Smooth muscle cell (in vitro differentiated cells): ENCODE data around the gene ENOSF1. TPM values are rescaled to one million over a fixed set of nuclear protein-coding genes. Genes with fewer than 3 reads are reported as not detected.

Source experiments
- DNase-seq: peaks from one replicate; lab custom pipeline; 2025; ENCODE audit not compliant: unreplicated experiment; lab: John Stamatoyannopoulos, UW
- H2AFZ ChIP-seq: fragments of 200-600 bp; sonication (generic); 2 replicates; pipeline ENCODE4 v1.6.0; 2016; ENCODE audit warnings: antibody characterized with exemption, low read depth, mild to moderate bottlenecking
- H3F3A ChIP-seq: fragments of 200-600 bp; sonication (generic); 2 replicates; pipeline ENCODE4 v1.6.0; 2017; ENCODE audit warnings: antibody characterized with exemption, low read depth
- H3K27ac ChIP-seq: fragments of 200-600 bp; sonication (generic); 2 replicates; pipeline ENCODE4 v1.5.1; 2016; ENCODE audit warnings: low read depth, mild to moderate bottlenecking
- H3K27me3 ChIP-seq: fragments of 200-600 bp; sonication (generic); 2 replicates; pipeline ENCODE4 v1.6.1; 2016; ENCODE audit warnings: low read depth, mild to moderate bottlenecking
- H3K36me3 ChIP-seq: fragments of 200-600 bp; sonication (generic); 2 replicates; pipeline ENCODE4 v1.5.1; 2016; ENCODE audit warnings: low read depth
- H3K4me1 ChIP-seq: fragments of 200-600 bp; sonication (generic); 2 replicates; pipeline ENCODE4 v1.5.1; 2016; ENCODE audit warnings: low read depth
- H3K4me2 ChIP-seq: fragments of 200-600 bp; sonication (generic); 2 replicates; pipeline ENCODE4 v1.6.0; 2016; ENCODE audit warnings: mild to moderate bottlenecking
- H3K4me3 ChIP-seq: fragments of 200-600 bp; sonication (generic); 2 replicates; pipeline ENCODE4 v1.5.1; 2016; ENCODE audit warnings: mild to moderate bottlenecking
- H3K79me2 ChIP-seq: fragments of 200-600 bp; sonication (generic); 2 replicates; pipeline ENCODE4 v1.6.0; 2016; ENCODE audit warnings: low read depth, mild to moderate bottlenecking
- H3K9ac ChIP-seq: fragments of 200-600 bp; sonication (generic); 2 replicates; pipeline ENCODE4 v1.6.0; 2016; ENCODE audit warnings: low read depth
- H3K9me3 ChIP-seq: fragments of 200-600 bp; sonication (generic); replicated peaks from 2 replicates; pipeline ENCODE4 v1.5.1; 2016; ENCODE audit warnings: low read depth
- H4K20me1 ChIP-seq: fragments of 200-600 bp; sonication (generic); 2 replicates; pipeline ENCODE4 v1.6.0; 2016; ENCODE audit warnings: low read depth
- WGBS: methylation state at CpG from one replicate; pipeline ENCODE4 v1.1.7; 2016; ENCODE audit warnings: low lambda C conversion rate; 5-methylcytosine and 5-hydroxymethylcytosine counted together
- polyA plus RNA-seq: library from polyadenylated mRNA; unstranded; fragments of >200 nt; fragmentation: Nextera tagmentation; extraction: Ambion mirVana; gene quantifications from 2 replicates; pipeline ENCODE4 v1.2.1, GENCODE V29; 2016
- total RNA-seq: library from RNA; depleted of rRNA; stranded (reverse); fragments of >200 nt; gene quantifications from 2 replicates; pipeline ENCODE4 v1.2.3, GENCODE V29; 2014
- TF ChIP-seq, protein P1 (sequence below): fragments of 200-600 bp; sonication (generic); IDR thresholded peaks from 2 replicates; pipeline ENCODE4 v1.5.1; 2017; ENCODE audit warnings: borderline replicate concordance, mild to moderate bottlenecking, antibody characterized with exemption; ENCODE audit not compliant: insufficient read depth, poor library complexity, severe bottlenecking

Gene ENOSF1
- total and polyA plus RNA-seq, 2 experiments from 2014 or later, result 6.6 to 12.4 TPM

DNA sequence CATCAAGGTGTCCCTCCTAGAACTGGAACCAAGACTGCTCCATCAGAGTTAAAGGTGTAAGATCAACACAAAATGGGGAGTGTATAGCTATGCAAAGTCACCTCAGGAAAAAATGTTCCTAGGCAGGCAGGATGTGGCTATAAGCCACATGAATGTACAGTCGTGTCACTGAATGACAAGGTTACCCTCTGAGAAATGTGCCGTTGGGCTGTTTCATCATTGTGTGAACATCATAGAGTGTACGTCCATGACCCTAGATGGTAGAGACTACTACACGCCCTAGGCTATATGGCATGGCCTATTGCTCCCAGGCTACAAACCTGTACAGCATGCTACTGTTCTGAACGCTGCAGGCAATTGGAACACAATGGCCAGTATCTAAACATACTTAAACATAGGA is 30.4 kb downstream of the ENOSF1 start:
- DNase-seq, result no peak
- H3K36me3 ChIP-seq, result no peaks in the 10 kb centered on the region
- no peak overlapping the region for H3K4me3 ChIP-seq
- peaks cover 15% of the 10 kb centered on the region for H3K4me1 ChIP-seq
- H3K4me2 ChIP-seq, result no peak overlapping the region
- no peak overlapping the region for H2AFZ ChIP-seq
- TF ChIP-seq, protein P1, sequence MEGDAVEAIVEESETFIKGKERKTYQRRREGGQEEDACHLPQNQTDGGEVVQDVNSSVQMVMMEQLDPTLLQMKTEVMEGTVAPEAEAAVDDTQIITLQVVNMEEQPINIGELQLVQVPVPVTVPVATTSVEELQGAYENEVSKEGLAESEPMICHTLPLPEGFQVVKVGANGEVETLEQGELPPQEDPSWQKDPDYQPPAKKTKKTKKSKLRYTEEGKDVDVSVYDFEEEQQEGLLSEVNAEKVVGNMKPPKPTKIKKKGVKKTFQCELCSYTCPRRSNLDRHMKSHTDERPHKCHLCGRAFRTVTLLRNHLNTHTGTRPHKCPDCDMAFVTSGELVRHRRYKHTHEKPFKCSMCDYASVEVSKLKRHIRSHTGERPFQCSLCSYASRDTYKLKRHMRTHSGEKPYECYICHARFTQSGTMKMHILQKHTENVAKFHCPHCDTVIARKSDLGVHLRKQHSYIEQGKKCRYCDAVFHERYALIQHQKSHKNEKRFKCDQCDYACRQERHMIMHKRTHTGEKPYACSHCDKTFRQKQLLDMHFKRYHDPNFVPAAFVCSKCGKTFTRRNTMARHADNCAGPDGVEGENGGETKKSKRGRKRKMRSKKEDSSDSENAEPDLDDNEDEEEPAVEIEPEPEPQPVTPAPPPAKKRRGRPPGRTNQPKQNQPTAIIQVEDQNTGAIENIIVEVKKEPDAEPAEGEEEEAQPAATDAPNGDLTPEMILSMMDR, result no peak
- H4K20me1 ChIP-seq, result no peaks in the 10 kb centered on the region
- H3K9me3 ChIP-seq, result no peaks in the 10 kb centered on the region
- H3K27me3 ChIP-seq, result no peaks in the 10 kb centered on the region
- no peaks in the 10 kb centered on the region for H3F3A ChIP-seq
- 97% methylated on average over 5 of the region's 5 CpGs for WGBS
- H3K9ac ChIP-seq, result no peak overlapping the region
- H3K79me2 ChIP-seq, result no peaks in the 10 kb centered on the region
- no peak overlapping the region for H3K27ac ChIP-seq

DNA sequence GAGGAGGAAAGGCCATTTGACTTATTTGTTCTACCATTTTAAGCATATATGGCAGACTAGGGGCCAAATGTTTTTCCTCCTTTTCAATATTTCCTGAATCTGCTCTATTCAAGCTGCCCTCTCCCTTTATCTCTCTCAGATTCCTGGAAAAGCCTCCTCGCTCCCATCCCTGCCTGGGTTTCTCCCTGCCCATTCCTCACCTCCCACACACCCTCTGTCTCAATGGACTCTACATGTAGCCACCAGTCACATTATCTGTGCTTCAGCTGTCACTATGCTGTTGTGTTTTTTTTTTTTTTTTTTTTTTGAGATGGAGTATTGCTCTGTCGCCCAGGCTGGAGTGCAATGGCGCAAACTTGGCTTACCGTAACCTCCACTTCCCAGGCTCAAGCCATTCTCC is 32.0 kb downstream of the ENOSF1 start:
- Histone ChIP-seq H3F3A (no peaks in the 10 kb centered on the region), H3K4me3 (no peak overlapping the region)

DNA sequence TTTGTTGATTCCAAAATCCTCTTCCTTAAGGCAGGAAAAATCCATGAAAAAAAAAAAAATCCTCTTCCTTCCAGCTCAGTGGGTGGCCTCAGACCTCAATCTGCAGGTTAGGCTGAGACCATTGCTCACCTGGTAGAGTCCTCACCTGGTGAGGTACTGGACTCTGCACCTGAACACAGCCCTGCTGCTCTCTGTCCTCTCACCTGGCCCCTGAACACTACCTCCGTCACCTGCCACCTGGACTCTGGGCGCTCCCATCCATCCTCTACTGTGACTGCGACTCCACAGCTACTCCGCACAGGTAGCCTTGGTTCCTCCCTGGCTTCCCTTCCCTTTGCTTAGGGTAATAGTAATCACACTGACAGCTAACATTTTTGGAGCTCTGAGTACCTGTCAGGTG is 32.9 kb downstream of the ENOSF1 start:
- 97% methylated on average over 4 of the region's 4 CpGs for WGBS
- no peak overlapping the region for H3K4me2 ChIP-seq

More for the DNA sequence above, 32.0 kb downstream of the ENOSF1 start:
- TF ChIP-seq, protein P1, result no peak
- Histone ChIP-seq H3K4me2 (no peak overlapping the region), H3K79me2 (no peaks in the 10 kb centered on the region), H2AFZ (no peak overlapping the region), H3K27me3 (no peaks in the 10 kb centered on the region), H3K27ac (no peak overlapping the region), H3K4me1 (peaks cover 3% of the 10 kb centered on the region), H3K9me3 (no peaks in the 10 kb centered on the region), H3K36me3 (no peaks in the 10 kb centered on the region), H4K20me1 (no peaks in the 10 kb centered on the region), H3K9ac (no peak overlapping the region)
- no peak for DNase-seq
- WGBS, result 89% methylated on average over 4 of the region's 4 CpGs

More for the DNA sequence above, 32.9 kb downstream of the ENOSF1 start:
- Histone ChIP-seq H3K4me1 (no peaks in the 10 kb centered on the region), H3K79me2 (no peaks in the 10 kb centered on the region), H3K27me3 (no peaks in the 10 kb centered on the region), H4K20me1 (no peaks in the 10 kb centered on the region), H3K9me3 (no peaks in the 10 kb centered on the region), H3F3A (no peaks in the 10 kb centered on the region), H3K4me3 (no peak overlapping the region), H2AFZ (no peak overlapping the region), H3K27ac (no peak overlapping the region), H3K9ac (no peak overlapping the region), H3K36me3 (no peaks in the 10 kb centered on the region)
- no peak for DNase-seq
- TF ChIP-seq, protein P1, result no peak
